Central memory CD8-positive, alpha-beta T cell (primary cell): Measurements from ENCODE around the gene SMCO3.
A peak's percentile ranks its signal among the peaks of the same experiment; 100 is the strongest.
"Not testable (repeated sequence)": the region's sequence is repeated elsewhere in the genome, so short reads cannot be mapped to it uniquely, and the experiment has no call there.

Experiments used
- ATAC-seq: fragments of 150-1000 bp; cut with Tn5 transposase; replicated peaks from 2 replicates; pipeline ENCODE4 v1.10.0; 2022; ENCODE audit warnings: mild to moderate bottlenecking, moderate FRiP score, moderate number of reproducible peaks; ENCODE audit not compliant: poor library complexity, severe bottlenecking; ENCODE audit errors: extremely low read depth
- DNase-seq, 2 donors: peaks; one replicate each; pipeline ENCODE4 v3.0.0; 2021; ENCODE audit warnings: low spot score in 2 of 2
- H3K27ac Mint-ChIP-seq: one replicate; pipeline ENCODE4 v1.8.0; 2022; ENCODE audit warnings: low read depth, mild to moderate bottlenecking, moderate library complexity, mixed read lengths
- H3K27me3 Mint-ChIP-seq: one replicate; pipeline ENCODE4 v1.8.0; 2022; ENCODE audit warnings: mixed read lengths
- H3K36me3 Mint-ChIP-seq: one replicate; pipeline ENCODE4 v1.8.0; 2022; ENCODE audit warnings: mild to moderate bottlenecking, moderate library complexity, mixed read lengths; ENCODE audit not compliant: insufficient read depth
- H3K4me1 Mint-ChIP-seq: one replicate; pipeline ENCODE4 v1.8.0; 2022; ENCODE audit warnings: mixed read lengths
- H3K4me3 Mint-ChIP-seq: one replicate; pipeline ENCODE4 v1.8.0; 2022; ENCODE audit warnings: mild to moderate bottlenecking, moderate library complexity, mixed read lengths
- H3K9me3 Mint-ChIP-seq: one replicate; pipeline ENCODE4 v1.8.0; 2022; ENCODE audit warnings: mixed read lengths

Gene SMCO3

DNA sequence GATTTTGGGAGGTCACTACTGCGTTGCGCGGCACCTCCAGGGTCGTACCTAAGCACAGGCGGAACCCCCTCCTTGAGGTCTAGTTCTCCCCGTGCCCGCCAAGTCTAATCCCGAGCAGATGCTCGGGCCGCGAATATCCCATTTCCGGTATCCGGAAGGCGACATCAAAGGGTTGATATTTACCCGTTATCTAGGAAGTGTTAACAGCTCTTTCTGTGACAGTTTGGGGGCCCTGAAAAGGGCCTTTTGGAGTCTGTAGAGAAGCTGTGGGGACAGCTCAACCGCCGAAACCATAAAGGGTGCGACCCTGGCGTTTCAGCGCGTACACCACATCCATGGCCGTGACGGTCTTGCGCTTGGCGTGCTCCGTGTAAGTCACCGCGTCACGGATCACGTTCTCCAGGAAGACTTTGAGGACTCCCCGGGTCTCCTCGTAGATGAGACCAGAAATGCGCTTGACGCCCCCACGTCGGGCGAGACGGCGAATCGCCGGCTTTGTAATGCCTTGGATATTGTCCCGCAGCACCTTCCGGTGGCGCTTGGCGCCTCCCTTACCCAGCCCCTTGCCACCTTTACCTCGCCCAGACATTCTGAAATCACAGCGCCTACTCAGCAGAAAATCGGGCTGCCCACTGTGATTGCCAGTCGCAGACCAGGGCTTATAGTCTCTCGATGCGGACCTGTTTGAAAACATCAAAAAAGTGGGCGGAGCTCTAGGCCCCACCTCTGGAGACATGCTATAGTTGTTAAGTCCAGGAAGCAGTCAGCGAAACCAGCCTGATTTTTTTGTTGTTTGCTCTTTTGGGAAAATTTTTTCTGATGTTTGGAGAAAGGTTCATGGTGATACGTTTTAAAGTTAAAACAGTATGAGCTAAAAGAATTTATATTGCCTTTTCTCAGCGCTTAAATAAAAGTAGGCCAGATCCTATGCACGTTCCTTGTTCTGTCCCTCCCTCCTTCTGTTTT, 43.2 kb downstream of the SMCO3 start:
- peak overlapping the region; percentile 99 for H3K27ac Mint-ChIP-seq
- H3K4me3 Mint-ChIP-seq = peak overlapping the region; percentile 95
- DNase-seq (peak; percentile 95 to 96), ATAC-seq (peak; percentile 39)
- H3K36me3 Mint-ChIP-seq = peaks cover 45% of the 10 kb centered on the region
- peaks cover 4% of the 10 kb centered on the region for H3K9me3 Mint-ChIP-seq
- H3K4me1 Mint-ChIP-seq = peaks cover 72% of the 10 kb centered on the region
- no peaks in the 10 kb centered on the region for H3K27me3 Mint-ChIP-seq

- H3K27ac Mint-ChIP-seq = peak overlapping the region; percentile 99
- DNase-seq = peak; percentile 82 to 89
- H3K36me3 Mint-ChIP-seq = peaks cover 44% of the 10 kb centered on the region
- H3K9me3 Mint-ChIP-seq = peaks cover 6% of the 10 kb centered on the region
- peak; percentile 60 for ATAC-seq
- H3K27me3 Mint-ChIP-seq = no peaks in the 10 kb centered on the region
- H3K4me1 Mint-ChIP-seq = peaks cover 64% of the 10 kb centered on the region
- H3K4me3 Mint-ChIP-seq = peak overlapping the region; percentile 95
Measured at GRCh38 chr12:14769969-14770495, 44.0 kb downstream of the SMCO3 start.

DNA sequence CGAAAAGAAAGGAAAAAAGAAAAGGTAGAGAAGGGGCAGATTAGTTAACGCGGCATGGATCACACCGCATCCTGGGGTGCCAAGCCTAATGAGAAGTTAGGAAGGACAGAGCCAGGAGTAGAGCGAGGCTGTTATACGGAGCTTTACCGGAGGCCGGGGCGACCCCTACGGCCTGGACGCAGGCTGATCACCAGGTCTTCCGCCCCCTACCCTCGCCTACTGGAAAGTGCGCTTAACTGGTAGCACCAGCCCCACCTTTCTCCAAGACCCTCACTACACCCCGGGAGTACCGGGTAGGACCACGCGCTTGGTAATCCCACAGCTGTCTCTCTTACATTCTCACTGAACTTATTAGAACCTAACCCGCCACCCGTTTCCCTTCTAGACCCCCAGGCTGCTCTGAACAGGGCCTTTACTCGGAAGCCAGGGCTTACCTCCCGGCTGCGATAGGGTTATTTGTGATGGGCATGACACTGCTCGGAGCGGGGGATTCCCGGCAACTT, 44.5 kb downstream of the SMCO3 start:
- Mint-ChIP-seq H3K4me1 (peaks cover 59% of the 10 kb centered on the region), H3K9me3 (peaks cover 6% of the 10 kb centered on the region), H3K36me3 (peaks cover 43% of the 10 kb centered on the region), H3K4me3 (peak overlapping the region; percentile 95), H3K27me3 (no peaks in the 10 kb centered on the region), H3K27ac (peak overlapping the region; percentile 99)
- DNase-seq (no peak), ATAC-seq (no peak)

DNA sequence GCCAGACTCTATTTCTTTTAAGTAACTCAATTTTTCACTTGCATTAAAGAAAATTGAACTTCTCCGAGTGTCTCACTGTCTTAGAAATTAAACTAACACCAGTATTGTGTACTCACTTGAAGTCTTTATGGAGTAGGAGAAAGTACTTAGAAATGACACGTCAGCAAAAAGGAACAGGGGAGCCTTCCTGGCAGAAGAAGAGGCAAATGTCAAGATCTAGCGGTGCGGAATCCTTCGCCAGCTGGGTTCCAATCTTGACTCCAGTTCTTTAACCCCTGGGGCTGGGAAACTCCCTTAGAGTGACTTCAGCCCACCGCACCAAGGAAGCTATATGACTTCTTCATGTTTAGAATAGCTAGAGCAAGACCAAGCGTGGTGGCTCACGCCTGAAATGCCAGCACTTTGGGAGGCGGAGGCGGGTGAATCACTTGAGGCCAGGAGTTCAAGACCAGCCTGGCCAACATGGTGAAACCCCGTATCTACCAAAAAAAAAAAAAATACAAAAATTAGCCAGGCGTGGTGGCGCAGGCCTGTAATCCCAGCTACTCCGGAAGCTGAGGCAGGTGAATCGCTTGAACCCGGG, 45.1 kb downstream of the SMCO3 start:
- Mint-ChIP-seq H3K9me3 (peaks cover 6% of the 10 kb centered on the region), H3K4me1 (peaks cover 56% of the 10 kb centered on the region), H3K27me3 (no peaks in the 10 kb centered on the region), H3K4me3 (peak overlapping the region; percentile 95), H3K27ac (peak overlapping the region; percentile 99), H3K36me3 (peaks cover 38% of the 10 kb centered on the region)
- DNase-seq (no peak), ATAC-seq (no peak)

DNA sequence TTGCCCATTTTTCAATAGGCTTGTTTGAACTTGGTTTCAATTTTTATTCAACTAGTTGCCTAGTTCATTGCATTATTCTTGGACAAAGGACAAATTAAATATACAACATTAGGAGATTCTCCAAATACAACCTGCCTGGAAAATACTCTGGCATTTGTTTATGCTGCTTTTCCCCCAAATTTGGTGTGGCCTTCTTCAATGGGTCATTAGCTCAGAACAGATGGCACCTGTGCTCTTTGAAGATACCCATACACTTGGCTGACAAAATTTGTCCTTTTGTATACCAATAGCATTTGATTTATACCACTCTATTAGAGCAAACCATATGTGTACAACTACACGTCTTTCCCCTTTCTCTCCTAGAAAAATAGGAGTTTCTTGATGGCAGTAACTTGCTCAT, 46.4 kb downstream of the SMCO3 start:
- Mint-ChIP-seq H3K4me1 (peaks cover 53% of the 10 kb centered on the region), H3K9me3 (peaks cover 6% of the 10 kb centered on the region)

GRCh38 chr12:14766649-14767215, 47.2 kb downstream of the SMCO3 start:
- peaks cover 46% of the 10 kb centered on the region for H3K4me1 Mint-ChIP-seq
- peaks cover 6% of the 10 kb centered on the region for H3K9me3 Mint-ChIP-seq
- H3K27me3 Mint-ChIP-seq = no peaks in the 10 kb centered on the region
- H3K27ac Mint-ChIP-seq = no peak overlapping the region
- ATAC-seq = no peak
- no peak overlapping the region for H3K4me3 Mint-ChIP-seq
- H3K36me3 Mint-ChIP-seq = peaks cover 32% of the 10 kb centered on the region
- no peak for DNase-seq

More for the DNA sequence above, 46.4 kb downstream of the SMCO3 start:
- DNase-seq (no peak), ATAC-seq (no peak)
- Mint-ChIP-seq H3K4me3 (no peak overlapping the region), H3K27ac (no peak overlapping the region), H3K36me3 (peaks cover 35% of the 10 kb centered on the region), H3K27me3 (no peaks in the 10 kb centered on the region)

DNA sequence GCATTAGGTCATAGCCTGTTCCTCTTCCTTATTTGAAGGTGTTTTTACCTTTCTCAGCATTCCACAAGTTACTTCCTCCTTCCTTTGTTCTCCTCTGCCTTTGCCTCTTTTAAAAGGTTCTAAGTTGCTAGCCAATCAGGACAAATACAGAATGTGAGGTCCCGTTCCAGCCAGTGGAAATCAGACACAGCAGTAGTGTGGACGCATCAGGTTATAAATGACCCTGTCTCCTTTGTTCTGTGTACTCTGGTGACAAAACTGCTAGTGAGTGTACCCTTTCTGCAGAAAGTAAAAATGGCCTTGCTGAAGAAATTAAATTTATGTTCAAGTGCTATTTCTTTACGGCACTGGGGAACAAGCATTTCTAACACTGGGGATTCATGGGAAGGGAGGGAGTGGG, 48.0 kb downstream of the SMCO3 start:
- Mint-ChIP-seq H3K36me3 (peaks cover 28% of the 10 kb centered on the region), H3K4me1 (peaks cover 39% of the 10 kb centered on the region)
- H3K9me3 Mint-ChIP-seq, H3K4me3 Mint-ChIP-seq, H3K27me3 Mint-ChIP-seq, ATAC-seq, H3K27ac Mint-ChIP-seq, DNase-seq: not testable (repeated sequence)

GRCh38 chr12:14765398-14765797, 48.6 kb downstream of the SMCO3 start:
- Mint-ChIP-seq H3K27ac (no peak overlapping the region), H3K9me3 (peaks cover 6% of the 10 kb centered on the region), H3K4me3 (no peak overlapping the region), H3K4me1 (peaks cover 34% of the 10 kb centered on the region), H3K27me3 (no peaks in the 10 kb centered on the region), H3K36me3 (peaks cover 22% of the 10 kb centered on the region)
- DNase-seq (no peak), ATAC-seq (no peak)

GRCh38 chr12:14759711-14760280, 54.2 kb downstream of the SMCO3 start:
- ATAC-seq, H3K9me3 Mint-ChIP-seq, H3K27me3 Mint-ChIP-seq, H3K27ac Mint-ChIP-seq, DNase-seq, H3K36me3 Mint-ChIP-seq, H3K4me3 Mint-ChIP-seq: not testable (repeated sequence)
- H3K4me1 Mint-ChIP-seq = peaks cover 16% of the 10 kb centered on the region

DNA sequence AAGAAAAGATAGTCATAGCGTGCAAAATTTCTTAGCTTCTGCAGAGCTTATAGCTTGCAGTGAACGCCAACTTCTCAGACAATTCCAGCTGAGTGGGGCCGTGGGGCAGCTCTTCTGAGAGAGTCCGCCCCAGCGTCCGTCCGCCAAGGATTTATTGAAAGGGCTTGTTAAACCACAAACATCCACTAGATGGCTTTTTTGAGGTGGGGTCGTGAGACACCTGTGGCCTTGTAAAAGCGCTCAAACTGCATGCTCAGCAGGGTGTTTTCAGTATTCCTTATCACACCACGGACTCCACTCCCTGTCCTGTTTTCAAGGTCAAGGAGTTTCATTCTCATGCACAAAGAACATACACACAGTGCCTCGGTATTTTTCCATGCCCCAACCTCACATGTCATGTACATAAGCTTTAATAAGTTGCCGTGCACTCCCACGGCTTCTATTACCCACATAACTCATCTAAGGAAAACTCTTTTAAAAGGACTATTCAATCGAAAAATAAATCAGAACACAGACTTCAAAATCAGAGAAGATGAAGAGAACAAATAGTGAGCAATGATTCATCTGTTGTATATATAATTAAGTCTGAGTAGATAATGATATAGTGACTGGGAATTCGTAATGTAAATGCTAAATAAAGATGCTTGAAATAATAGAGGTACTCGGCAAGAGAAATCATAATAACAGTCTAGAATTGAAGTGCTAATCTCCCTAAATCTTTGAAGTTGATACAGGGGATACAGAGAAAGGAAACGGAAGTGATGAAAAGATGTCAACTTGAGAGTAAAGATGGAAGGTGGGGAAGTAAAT, 57.4 kb downstream of the SMCO3 start:
- Mint-ChIP-seq H3K27ac (no peak overlapping the region), H3K36me3 (peaks cover 2% of the 10 kb centered on the region), H3K4me3 (no peak overlapping the region), H3K4me1 (peaks cover 18% of the 10 kb centered on the region), H3K27me3 (no peaks in the 10 kb centered on the region), H3K9me3 (no peaks in the 10 kb centered on the region)
- no peak for ATAC-seq
- no peak for DNase-seq
